PC-3 (cell line): ENCODE data around the gene CABCOCO1. TPM values are rescaled to one million over a fixed set of nuclear protein-coding genes. Genes with fewer than 3 reads are reported as not detected.

Experiments
- total RNA-seq: library from RNA; depleted of rRNA; stranded (reverse); fragments of >200 nt; gene quantifications from 2 replicates; pipeline ENCODE4 v1.2.3, GENCODE V29; 2014; rRNA removed

The CABCOCO1 gene
- total RNA-seq, 1 experiment from 2014 or later = not detected

Other genes starting within 250 kb of the CABCOCO1 start
- 0.12 TPM in 1 of 2 replicates, not detected in the other for gene TMEM26, start 209.5 kb upstream of the CABCOCO1 start, total RNA-seq
- 24.5 and 26.4 TPM in 2 replicates for gene ARID5B, start 238.8 kb downstream of the CABCOCO1 start, total RNA-seq